ENCODE data around the gene ELOA.

ELOA gene

GRCh38 chr1:23805025-23805424 is 61.8 kb downstream of the ELOA start:
- FAIRE-seq = no peak
- TF ChIP-seq POLR2A (IDR thresholded peaks at IDR 0.05; ENCODE audit: low read depth, low read length) = no peak
- DNase-seq (ENCODE audit: insufficient read length) = no peak

GRCh38 chr1:23806280-23806679 is 63.0 kb downstream of the ELOA start:
- no peak for DNase-seq (ENCODE audit: insufficient read length)
- TF ChIP-seq POLR2AphosphoS5 (IDR thresholded peaks at IDR 0.05; ENCODE audit: low read depth, low read length) (no peak), TAF1 (IDR thresholded peaks at IDR 0.05; ENCODE audit: borderline replicate concordance, low read depth, low read length) (no peak), POLR2A (IDR thresholded peaks at IDR 0.05; ENCODE audit: low read depth, low read length) (no peak)
- no peak for FAIRE-seq

GRCh38 chr1:23807453-23807852 is 64.2 kb downstream of the ELOA start:
- FAIRE-seq = no peak
- no peak for DNase-seq (ENCODE audit: insufficient read length)
- TF ChIP-seq POLR2AphosphoS5 (IDR thresholded peaks at IDR 0.05; ENCODE audit: low read depth, low read length) = no peak
- no peak for TF ChIP-seq POLR2A (IDR thresholded peaks at IDR 0.05; ENCODE audit: low read depth, low read length)
- no peak for TF ChIP-seq TAF1 (IDR thresholded peaks at IDR 0.05; ENCODE audit: borderline replicate concordance, low read depth, low read length)

- peak; percentile 94 for FAIRE-seq
- no peak for TF ChIP-seq POLR2A (IDR thresholded peaks at IDR 0.05; ENCODE audit: low read depth, low read length)
- TF ChIP-seq POLR2AphosphoS5 (IDR thresholded peaks at IDR 0.05; ENCODE audit: low read depth, low read length) = no peak
- TF ChIP-seq TAF1 (IDR thresholded peaks at IDR 0.05; ENCODE audit: borderline replicate concordance, low read depth, low read length) = no peak
- DNase-seq (ENCODE audit: insufficient read length) = peak; percentile 83
Observed at GRCh38 chr1:23809751-23810171, 66.5 kb downstream of the ELOA start.

- peak; percentile 55 for DNase-seq (ENCODE audit: insufficient read length)
- FAIRE-seq = peak; percentile 97
Observed at GRCh38 chr1:23810818-23811540, 67.7 kb downstream of the ELOA start.

More at GRCh38 chr1:23810818-23811540, 67.7 kb downstream of the ELOA start:
- TF ChIP-seq POLR2AphosphoS5 (IDR thresholded peaks at IDR 0.05; ENCODE audit: low read depth, low read length) (no peak), TAF1 (IDR thresholded peaks at IDR 0.05; ENCODE audit: borderline replicate concordance, low read depth, low read length) (no peak), POLR2A (IDR thresholded peaks at IDR 0.05; ENCODE audit: low read depth, low read length) (no peak)
